Smooth muscle cell (in vitro differentiated cells): Measurements from ENCODE around the gene ANKRD16. TPM values are rescaled to one million over a fixed set of nuclear protein-coding genes. Genes with fewer than 3 reads are reported as not detected.

Experiments used
- DNase-seq: peaks from one replicate; lab custom pipeline; 2025; ENCODE audit not compliant: unreplicated experiment; lab: John Stamatoyannopoulos, UW
- H2AFZ ChIP-seq: fragments of 200-600 bp; sonication (generic); 2 replicates; pipeline ENCODE4 v1.6.0; 2016; ENCODE audit warnings: antibody characterized with exemption, low read depth, mild to moderate bottlenecking
- H3F3A ChIP-seq: fragments of 200-600 bp; sonication (generic); 2 replicates; pipeline ENCODE4 v1.6.0; 2017; ENCODE audit warnings: antibody characterized with exemption, low read depth
- H3K27ac ChIP-seq: fragments of 200-600 bp; sonication (generic); 2 replicates; pipeline ENCODE4 v1.5.1; 2016; ENCODE audit warnings: low read depth, mild to moderate bottlenecking
- H3K27me3 ChIP-seq: fragments of 200-600 bp; sonication (generic); 2 replicates; pipeline ENCODE4 v1.6.1; 2016; ENCODE audit warnings: low read depth, mild to moderate bottlenecking
- H3K36me3 ChIP-seq: fragments of 200-600 bp; sonication (generic); 2 replicates; pipeline ENCODE4 v1.5.1; 2016; ENCODE audit warnings: low read depth
- H3K4me1 ChIP-seq: fragments of 200-600 bp; sonication (generic); 2 replicates; pipeline ENCODE4 v1.5.1; 2016; ENCODE audit warnings: low read depth
- H3K4me2 ChIP-seq: fragments of 200-600 bp; sonication (generic); 2 replicates; pipeline ENCODE4 v1.6.0; 2016; ENCODE audit warnings: mild to moderate bottlenecking
- H3K4me3 ChIP-seq: fragments of 200-600 bp; sonication (generic); 2 replicates; pipeline ENCODE4 v1.5.1; 2016; ENCODE audit warnings: mild to moderate bottlenecking
- H3K79me2 ChIP-seq: fragments of 200-600 bp; sonication (generic); 2 replicates; pipeline ENCODE4 v1.6.0; 2016; ENCODE audit warnings: low read depth, mild to moderate bottlenecking
- H3K9ac ChIP-seq: fragments of 200-600 bp; sonication (generic); 2 replicates; pipeline ENCODE4 v1.6.0; 2016; ENCODE audit warnings: low read depth
- H3K9me3 ChIP-seq: fragments of 200-600 bp; sonication (generic); replicated peaks from 2 replicates; pipeline ENCODE4 v1.5.1; 2016; ENCODE audit warnings: low read depth
- H4K20me1 ChIP-seq: fragments of 200-600 bp; sonication (generic); 2 replicates; pipeline ENCODE4 v1.6.0; 2016; ENCODE audit warnings: low read depth
- CTCF ChIP-seq: fragments of 200-600 bp; sonication (generic); IDR thresholded peaks from 2 replicates; pipeline ENCODE4 v1.5.1; 2017; ENCODE audit warnings: borderline replicate concordance, mild to moderate bottlenecking, antibody characterized with exemption; ENCODE audit not compliant: insufficient read depth, poor library complexity, severe bottlenecking
- WGBS: methylation state at CpG from one replicate; pipeline ENCODE4 v1.1.7; 2016; ENCODE audit warnings: low lambda C conversion rate; 5-methylcytosine and 5-hydroxymethylcytosine counted together
- polyA plus RNA-seq: library from polyadenylated mRNA; unstranded; fragments of >200 nt; fragmentation: Nextera tagmentation; extraction: Ambion mirVana; gene quantifications from 2 replicates; pipeline ENCODE4 v1.2.1, GENCODE V29; 2016
- total RNA-seq: library from RNA; depleted of rRNA; stranded (reverse); fragments of >200 nt; gene quantifications from 2 replicates; pipeline ENCODE4 v1.2.3, GENCODE V29; 2014

The ANKRD16 gene
- total and polyA plus RNA-seq, 2 experiments from 2014 or later, result 2.7 to 10.3 TPM

- Histone ChIP-seq H3K27ac (no peak overlapping the region), H2AFZ (no peak overlapping the region), H4K20me1 (no peaks in the 10 kb centered on the region), H3K9me3 (no peaks in the 10 kb centered on the region), H3K27me3 (no peaks in the 10 kb centered on the region), H3K36me3 (peaks cover 35% of the 10 kb centered on the region), H3K4me2 (no peak overlapping the region), H3K4me1 (no peaks in the 10 kb centered on the region), H3K79me2 (no peaks in the 10 kb centered on the region), H3K4me3 (no peak overlapping the region), H3F3A (no peaks in the 10 kb centered on the region), H3K9ac (no peak overlapping the region)
- DNase-seq, result no peak
- TF ChIP-seq CTCF, result no peak
- 94% methylated on average over 8 of the region's 8 CpGs for WGBS
Measured at GRCh38 chr10:5927306-5927705, 37.6 kb upstream of the ANKRD16 start.

GRCh38 chr10:5924889-5925288 is 35.2 kb upstream of the ANKRD16 start:
- Histone ChIP-seq H3K27ac (no peak overlapping the region), H4K20me1 (no peaks in the 10 kb centered on the region), H3F3A (no peaks in the 10 kb centered on the region), H3K79me2 (no peaks in the 10 kb centered on the region), H3K4me2 (no peak overlapping the region), H3K4me1 (no peaks in the 10 kb centered on the region), H3K9ac (no peak overlapping the region), H3K4me3 (no peak overlapping the region), H3K9me3 (no peaks in the 10 kb centered on the region), H3K36me3 (peaks cover 32% of the 10 kb centered on the region), H3K27me3 (no peaks in the 10 kb centered on the region), H2AFZ (no peak overlapping the region)
- 88% methylated on average over 10 of the region's 10 CpGs for WGBS
- TF ChIP-seq CTCF, result no peak
- DNase-seq, result no peak

GRCh38 chr10:5921746-5922145 is 32.1 kb upstream of the ANKRD16 start:
- H3K4me3 ChIP-seq, result no peak overlapping the region
- H3K4me1 ChIP-seq, result no peaks in the 10 kb centered on the region
- no peak overlapping the region for H3K27ac ChIP-seq
- H3K36me3 ChIP-seq, result peaks cover 40% of the 10 kb centered on the region
- H4K20me1 ChIP-seq, result no peaks in the 10 kb centered on the region
- no peak for TF ChIP-seq CTCF
- H3K9me3 ChIP-seq, result no peaks in the 10 kb centered on the region
- 96% methylated on average over 5 of the region's 5 CpGs for WGBS
- DNase-seq, result no peak
- no peaks in the 10 kb centered on the region for H3F3A ChIP-seq
- H3K4me2 ChIP-seq, result no peak overlapping the region
- no peak overlapping the region for H2AFZ ChIP-seq
- H3K27me3 ChIP-seq, result no peaks in the 10 kb centered on the region
- H3K79me2 ChIP-seq, result no peaks in the 10 kb centered on the region
- no peak overlapping the region for H3K9ac ChIP-seq

- 95% methylated on average over 7 of the region's 7 CpGs for WGBS
- no peaks in the 10 kb centered on the region for H3K9me3 ChIP-seq
- H3K4me1 ChIP-seq, result no peaks in the 10 kb centered on the region
- H3K4me2 ChIP-seq, result no peak overlapping the region
- no peak overlapping the region for H2AFZ ChIP-seq
- no peaks in the 10 kb centered on the region for H3K27me3 ChIP-seq
- H3F3A ChIP-seq, result no peaks in the 10 kb centered on the region
- no peak overlapping the region for H3K4me3 ChIP-seq
- no peak for TF ChIP-seq CTCF
- H4K20me1 ChIP-seq, result no peaks in the 10 kb centered on the region
- H3K79me2 ChIP-seq, result no peaks in the 10 kb centered on the region
- H3K36me3 ChIP-seq, result peaks cover 36% of the 10 kb centered on the region
- no peak overlapping the region for H3K9ac ChIP-seq
- H3K27ac ChIP-seq, result no peak overlapping the region
- DNase-seq, result no peak
Measured at GRCh38 chr10:5919568-5919967, 29.9 kb upstream of the ANKRD16 start.
